GM19467 (cell line): Measurements from ENCODE around the gene ACIN1.

Experiments used
- ATAC-seq: cut with Tn5 transposase; IDR thresholded peaks from one replicate; pipeline ENCODE4 v1.9.1; 2021; ENCODE audit warnings: mild to moderate bottlenecking, moderate library complexity; ENCODE audit not compliant: unreplicated experiment

Gene ACIN1

DNA sequence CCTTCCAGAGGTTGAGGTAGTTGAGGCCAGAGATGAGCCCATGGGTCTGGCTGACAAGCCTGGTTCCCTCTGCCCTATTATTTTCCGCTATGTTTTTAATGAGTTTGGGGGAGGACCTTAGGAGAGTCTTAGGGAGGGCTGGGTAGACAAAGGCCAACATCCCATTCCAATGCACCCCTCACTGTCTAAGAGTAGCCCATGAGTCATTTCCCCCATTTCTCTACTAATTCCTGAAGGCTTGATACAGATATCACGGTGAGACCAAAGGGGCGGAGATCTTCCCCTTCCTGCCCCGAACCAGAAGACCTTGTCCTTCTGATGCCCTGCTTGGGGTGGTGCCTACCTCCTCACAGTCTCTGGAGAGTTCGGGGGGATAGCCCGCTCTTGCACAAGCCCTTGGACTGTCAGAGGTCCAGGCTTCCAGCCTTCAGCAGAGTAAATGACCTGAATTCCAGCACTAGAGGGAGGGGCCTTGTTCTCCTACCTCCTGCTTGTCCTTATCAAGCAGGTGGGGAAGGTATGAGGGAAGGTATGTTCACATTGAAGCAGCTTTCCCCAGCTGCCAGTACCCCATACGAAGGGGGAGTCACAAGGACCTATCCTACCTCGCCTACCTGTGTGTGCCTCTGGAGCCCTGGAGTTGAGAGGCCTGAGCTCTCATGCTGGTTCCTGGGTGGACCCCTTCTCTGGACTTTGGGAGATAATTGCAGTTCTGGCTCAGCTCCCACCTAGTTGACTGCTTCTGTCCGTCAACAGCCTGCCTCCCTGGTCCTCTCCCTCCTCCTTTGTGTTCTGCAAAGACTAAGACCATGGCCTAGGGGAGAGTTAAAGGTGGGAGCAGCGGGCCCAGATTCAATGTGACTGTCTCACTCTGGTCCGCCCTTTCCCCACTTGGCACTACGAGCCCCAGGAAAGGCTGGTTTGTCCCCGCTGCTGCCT lies 49.2 kb downstream of the ACIN1 start:
- ATAC-seq, result no peak

- ATAC-seq, result no peak
These were observed 50.1 kb downstream of the ACIN1 start for GRCh38 chr14:23044840-23045239.

- ATAC-seq, result no peak
These were observed 51.2 kb downstream of the ACIN1 start for GRCh38 chr14:23043754-23044153.

DNA sequence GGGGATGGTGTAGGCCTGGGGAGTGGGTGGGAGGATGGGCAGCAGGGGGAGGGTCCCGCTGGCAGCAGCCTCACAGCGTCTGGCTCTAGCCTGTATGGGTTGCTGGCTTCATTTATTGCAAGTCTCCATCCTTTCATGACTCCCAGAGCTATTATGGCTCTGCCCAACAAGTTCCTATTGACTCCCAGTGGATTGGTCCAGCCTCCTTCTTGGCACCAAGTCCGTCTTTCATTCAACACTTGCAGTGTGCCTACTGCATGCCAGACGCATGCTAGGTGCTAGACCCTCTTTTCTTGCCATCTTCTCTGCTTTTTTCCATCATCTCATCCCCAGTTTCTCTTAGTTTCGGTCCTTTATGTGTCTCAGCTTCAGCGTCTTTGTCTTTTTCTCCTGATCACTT lies 51.8 kb downstream of the ACIN1 start:
- no peak for ATAC-seq

DNA sequence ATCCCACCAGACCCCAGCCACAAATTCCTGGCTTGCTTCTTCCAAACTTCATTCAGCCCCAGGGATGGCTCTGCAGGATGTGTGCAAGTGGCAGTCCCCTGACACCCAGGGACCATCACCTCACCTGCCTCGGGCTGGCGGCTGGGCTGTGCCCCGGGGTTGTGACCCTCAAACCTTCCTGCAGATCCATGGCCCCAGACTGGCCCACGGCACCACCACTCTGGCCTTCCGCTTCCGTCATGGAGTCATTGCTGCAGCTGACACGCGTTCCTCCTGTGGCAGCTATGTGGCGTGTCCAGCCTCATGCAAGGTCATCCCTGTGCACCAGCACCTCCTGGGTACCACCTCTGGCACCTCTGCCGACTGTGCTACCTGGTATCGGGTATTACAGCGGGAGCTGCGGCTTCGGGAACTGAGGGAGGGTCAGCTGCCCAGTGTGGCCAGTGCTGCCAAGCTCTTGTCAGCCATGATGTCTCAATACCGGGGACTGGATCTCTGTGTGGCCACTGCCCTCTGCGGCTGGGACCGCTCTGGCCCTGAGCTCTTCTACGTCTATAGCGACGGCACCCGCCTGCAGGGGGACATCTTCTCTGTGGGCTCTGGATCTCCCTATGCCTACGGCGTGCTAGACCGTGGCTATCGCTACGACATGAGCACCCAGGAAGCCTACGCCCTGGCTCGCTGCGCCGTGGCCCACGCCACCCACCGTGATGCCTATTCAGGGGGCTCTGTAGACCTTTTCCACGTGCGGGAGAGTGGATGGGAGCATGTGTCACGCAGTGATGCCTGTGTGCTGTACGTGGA lies 52.6 kb downstream of the ACIN1 start, which contains the start of gene PSMB11:
TSS of gene PSMB11 (plus strand) at position 51 of the 804 bp plus-strand sequence. CDS start at position 65, 14 bp downstream.
- ATAC-seq, result no peak

DNA sequence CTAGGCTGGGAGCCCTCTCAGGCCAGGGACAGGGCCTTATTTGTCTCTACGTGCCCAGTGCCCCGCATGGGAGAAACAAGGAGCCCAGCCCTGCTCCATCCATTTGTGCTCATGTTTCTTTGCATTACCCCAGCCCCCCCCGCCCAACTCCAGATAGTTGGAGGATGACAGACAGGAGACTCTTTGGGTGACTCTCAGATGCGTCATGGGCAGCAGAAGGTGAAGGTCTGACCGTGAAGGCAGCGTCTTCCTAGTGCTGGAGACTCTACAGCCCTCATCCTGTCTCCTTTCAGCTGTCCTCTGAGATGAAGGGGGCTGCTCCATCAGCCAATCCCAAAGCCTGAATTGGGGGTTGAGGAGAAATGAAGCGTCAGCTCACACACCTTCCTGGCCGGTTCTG lies 53.2 kb downstream of the ACIN1 start:
- no peak for ATAC-seq

DNA sequence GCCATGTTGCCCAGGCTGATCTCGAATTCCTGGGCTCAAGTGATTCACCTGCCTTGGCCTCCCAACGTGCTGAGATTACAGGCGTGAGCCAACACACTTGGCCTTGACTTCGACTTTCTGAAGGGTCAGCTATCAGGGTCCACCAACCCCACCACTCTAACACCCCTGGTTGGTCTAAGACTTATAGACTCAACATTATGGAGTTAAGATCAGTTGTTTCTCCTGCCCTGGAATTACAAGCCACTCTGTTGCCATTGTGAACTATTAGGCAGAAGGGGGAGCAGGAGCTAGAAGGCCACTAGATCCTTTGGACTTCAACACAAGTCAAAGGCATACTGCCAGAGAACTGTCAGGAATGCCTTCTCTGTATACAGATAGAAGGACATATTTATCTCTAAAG lies 54.8 kb downstream of the ACIN1 start:
- ATAC-seq, result no peak

DNA sequence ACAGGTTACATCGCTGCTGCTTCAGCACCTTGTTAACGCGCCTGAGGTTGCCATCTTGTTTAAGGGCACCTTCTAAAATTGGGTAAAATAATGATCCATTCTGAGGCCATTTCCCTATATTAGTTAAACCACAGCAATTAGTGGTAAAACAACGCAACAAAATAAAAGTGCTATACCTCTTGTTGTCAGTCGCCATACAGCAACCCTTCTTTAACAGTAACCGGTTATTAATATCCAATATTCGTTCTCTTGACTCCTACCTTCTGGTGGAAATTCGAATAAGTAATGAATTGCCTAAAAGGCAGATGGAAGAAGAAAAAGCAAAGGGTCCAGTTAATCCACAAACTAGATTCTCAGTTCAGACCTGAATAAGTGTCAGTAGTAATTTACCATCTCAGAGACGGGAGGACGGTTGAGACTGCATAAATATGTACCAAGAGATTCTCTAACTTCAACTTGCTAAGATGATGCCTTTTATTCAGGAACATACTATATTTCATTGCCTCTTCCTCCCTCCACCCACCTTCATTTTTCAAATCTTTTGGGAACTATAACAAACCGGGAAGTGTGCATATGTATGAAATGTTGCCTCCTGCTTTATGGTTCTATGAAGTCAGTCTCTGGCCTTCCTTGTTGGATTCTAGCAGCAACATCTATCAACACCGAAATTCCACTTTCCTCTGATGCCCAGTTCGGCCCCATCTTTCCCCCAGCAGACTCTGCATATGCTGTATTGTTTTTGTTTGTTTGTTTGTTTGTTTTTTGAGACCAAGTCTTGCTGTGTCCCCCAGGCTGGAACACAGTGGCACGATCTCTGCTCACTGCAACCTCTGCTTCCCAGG lies 59.4 kb downstream of the ACIN1 start:
- no peak for ATAC-seq

GRCh38 chr14:23034498-23035302 lies 60.2 kb downstream of the ACIN1 start, which contains the start of gene PSMB5:
TSS of gene PSMB5 (minus strand) at chr14:23034900. CDS start at chr14:23034881, 19 bp downstream.
- peak; percentile 88 for ATAC-seq

DNA sequence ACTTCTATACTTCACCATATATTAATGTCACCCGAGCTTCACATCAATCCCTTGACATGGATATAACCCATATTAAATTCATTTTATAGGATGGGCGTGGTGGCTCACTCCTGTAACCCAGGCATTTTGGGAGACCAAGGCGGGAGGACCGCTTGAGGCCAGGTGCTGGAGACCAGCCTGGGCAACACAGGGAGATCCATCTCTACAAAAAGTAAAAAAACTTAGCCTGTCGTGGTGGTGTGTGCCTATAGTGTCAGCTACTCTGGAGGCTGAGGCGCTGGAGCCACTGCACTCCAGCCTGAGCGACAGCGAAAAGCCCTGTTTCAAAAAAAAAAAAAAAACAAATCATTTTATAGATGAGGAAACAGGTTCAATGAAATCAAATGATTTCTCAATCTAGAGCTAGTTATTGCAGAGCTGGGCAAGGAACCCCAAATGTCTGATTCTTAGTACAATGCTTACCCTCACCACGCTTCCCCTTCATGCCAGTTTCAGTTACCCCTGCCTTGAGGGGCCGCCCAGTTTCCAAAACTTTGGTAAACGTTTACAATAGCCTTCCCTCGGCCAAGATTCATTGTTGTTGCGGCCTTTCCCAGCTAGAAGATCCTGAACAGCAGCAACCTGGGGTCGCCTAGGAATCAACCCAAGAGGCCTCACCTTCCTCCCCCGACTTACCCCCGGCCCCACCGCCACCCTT lies 61.0 kb downstream of the ACIN1 start:
- no peak for ATAC-seq

- no peak for ATAC-seq
These were observed 61.6 kb downstream of the ACIN1 start for GRCh38 chr14:23033251-23033727.

DNA sequence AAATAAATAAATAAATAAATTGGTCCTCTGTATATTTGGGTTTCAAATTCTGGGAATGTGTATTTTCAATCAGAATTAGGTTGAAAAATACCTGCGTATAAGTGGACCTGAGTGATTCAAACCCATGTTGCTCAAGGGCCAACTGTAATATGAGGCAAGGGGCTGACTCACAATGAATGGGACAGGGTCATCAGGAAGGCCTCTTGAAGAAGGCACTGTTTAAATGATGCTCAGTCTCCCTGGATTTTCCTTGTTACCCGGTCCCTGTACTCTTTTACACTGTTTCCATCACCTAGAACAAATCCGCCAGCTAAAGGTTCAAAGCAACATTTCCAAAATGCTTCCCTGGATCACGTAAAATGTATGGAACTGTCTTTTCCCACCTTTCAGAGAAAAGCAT lies 64.0 kb downstream of the ACIN1 start:
- ATAC-seq, result no peak

DNA sequence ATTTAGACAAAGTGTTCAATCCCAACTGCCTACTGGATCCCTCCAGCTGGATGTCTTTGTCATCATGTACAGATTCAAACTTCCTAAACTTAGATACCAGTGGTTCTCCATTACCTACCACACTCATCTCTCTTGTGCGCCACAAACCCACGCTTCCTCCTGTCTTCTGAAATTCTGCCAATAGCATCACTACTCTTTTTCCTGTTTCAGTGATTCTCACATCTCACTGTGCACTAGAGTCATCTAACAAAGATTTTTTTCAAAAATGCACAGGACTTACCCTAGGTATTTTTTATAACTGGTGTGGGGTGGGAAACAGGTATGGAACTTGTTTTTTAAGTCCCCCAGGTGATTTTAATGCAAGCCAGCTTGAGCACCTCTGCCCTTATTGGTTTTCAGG lies 66.1 kb downstream of the ACIN1 start:
- ATAC-seq, result no peak

- no peak for ATAC-seq
These were observed 69.7 kb downstream of the ACIN1 start for GRCh38 chr14:23025151-23025814.

DNA sequence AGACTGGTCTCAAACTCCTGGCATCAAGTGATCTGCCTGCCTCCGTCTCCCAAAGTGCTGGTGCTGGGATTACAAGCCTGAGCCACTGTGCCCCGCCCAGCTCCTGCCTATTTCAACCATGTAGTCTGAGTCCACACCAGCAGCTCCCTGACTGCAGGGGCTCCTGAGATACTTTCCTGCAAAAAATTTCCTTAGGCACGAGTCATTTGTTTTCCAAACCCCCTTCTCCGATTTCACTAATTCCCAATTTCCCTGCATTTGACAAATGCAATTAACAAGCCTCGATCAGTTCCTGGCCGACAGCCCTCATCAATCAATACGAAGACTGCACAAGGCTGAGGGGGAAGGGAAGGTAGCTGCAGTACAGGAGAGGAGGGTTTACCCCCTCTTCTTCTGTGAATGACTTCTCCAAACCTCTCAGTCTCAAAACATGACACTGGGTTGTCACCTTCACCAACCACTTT lies 70.3 kb downstream of the ACIN1 start:
- no peak for ATAC-seq

DNA sequence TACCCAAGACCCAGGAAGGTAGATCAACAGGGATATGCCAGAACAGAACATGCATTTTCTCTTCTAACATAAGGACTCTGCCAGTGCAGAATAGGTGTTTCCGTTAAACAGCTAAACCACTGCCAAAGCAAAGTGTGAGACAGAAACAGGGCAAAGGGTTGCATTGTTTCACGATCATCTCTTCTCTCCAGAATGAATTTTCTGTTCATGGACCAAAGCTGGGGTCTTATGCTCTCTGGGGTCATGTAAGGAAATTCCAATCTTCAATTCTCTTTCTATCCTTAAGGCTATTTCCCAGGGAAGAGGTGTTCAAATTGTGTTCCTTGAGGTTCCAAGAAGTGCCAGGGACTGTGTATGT lies 71.2 kb downstream of the ACIN1 start:
- ATAC-seq, result no peak

DNA sequence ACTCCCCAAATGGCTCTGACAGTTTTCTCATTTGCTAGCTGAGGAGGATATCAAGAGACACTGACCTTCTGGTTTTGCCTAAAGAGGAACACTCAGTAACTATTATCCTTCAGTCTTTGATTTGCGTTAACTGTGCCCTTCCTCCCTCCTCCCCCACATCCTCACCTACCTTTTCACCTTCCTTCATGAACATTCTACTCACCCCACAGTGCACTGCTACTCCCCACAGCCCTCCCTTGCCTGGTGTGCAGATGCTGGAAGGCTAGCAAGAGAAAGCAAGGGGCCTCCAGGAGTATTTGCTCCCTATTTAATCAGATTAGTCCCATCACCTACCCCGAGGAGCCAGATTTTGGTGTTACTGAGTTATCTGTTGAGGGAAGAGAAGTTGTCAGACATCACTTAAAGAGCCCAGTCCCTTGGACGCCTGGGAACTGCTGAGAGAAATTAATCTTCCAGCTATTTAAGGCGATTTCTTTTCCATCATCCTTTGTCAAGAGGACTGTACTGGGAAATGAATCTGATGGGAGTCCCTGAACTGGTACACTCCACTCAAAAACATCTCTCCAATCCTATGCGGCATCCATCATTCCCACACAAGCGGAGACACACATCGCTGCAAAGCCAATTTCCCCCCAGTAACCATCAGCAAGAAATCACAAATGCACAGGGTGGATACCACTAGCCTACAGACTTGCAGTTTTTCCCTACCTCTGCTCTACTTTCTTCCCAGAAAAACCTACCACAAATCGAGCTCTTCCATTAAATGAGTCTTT lies 71.7 kb downstream of the ACIN1 start:
- no peak for ATAC-seq

GRCh38 chr14:23021889-23022442 lies 73.0 kb downstream of the ACIN1 start:
- ATAC-seq, result no peak
